Measurements from ENCODE around the gene VHLL.

GRCh38 chr1:156262461-156263287, 36.4 kb downstream of the VHLL start:
- TF ChIP-seq REST (IDR thresholded peaks at IDR 0.05; ENCODE audit: low read depth) (no peak), CREB1 (IDR thresholded peaks at IDR 0.05; ENCODE audit: low read depth) (no peak), YY1 (IDR thresholded peaks at IDR 0.05; ENCODE audit: low read depth) (no peak), USF1 (IDR thresholded peaks at IDR 0.05) (no peak), EP300 (IDR thresholded peaks at IDR 0.05; ENCODE audit: borderline replicate concordance) (no peak), CEBPB (IDR thresholded peaks at IDR 0.05) (no peak), TEAD4 (IDR thresholded peaks at IDR 0.05) (no peak), RAD21 (IDR thresholded peaks at IDR 0.05; ENCODE audit: low read depth) (no peak)

Measured in Ishikawa (cell line).